HG02870 (cell line): ENCODE data around the gene OTUD5.

Source experiments
- ATAC-seq: cut with Tn5 transposase; IDR thresholded peaks from one replicate; pipeline ENCODE4 v1.9.1; 2021; ENCODE audit warnings: mild to moderate bottlenecking, moderate library complexity; ENCODE audit not compliant: unreplicated experiment

Gene OTUD5

DNA sequence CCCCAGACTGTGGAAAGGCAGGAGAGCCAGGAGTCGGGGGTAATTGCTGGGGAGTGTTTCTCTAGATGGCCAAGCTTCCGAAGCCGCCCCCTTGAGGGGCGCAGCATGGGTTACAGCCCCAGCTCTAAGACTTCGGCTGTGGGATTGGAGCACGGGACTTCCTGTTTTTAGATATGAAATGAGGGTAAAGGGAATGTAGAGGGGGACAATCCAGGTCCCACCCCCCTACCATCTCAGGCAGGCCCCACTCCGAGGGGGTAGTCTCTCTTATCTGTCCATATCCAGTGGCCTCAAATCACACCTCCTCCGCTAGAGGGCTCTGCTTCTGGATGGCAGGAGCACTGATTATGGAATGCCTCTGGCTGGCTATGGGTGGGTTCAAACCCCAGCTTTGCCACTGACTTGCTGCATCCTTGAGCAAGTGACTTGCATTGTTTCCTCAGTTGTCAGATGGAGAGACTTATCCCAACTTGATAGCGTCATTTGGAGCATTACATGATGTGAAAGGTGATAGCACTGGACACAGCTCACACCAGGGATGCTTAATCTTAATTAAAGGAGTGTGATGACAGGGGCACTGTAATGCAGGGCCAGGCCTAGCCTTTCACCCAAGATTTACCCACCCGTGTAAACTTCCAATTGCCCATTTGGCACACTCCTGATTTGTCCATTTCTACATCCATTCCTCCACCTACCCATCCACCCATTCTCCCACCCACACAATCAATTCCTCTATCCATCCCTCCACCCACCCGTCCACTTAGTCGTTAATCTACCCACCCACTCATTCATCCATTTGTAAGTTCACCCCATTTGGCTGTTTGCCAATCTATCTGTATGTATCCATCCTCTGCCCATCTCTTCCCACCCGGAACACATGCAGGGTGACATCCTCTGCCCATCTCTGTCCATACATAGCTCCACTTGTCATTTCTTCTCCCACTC is 15.1 kb upstream of the OTUD5 start:
- no peak for ATAC-seq

- ATAC-seq, result no peak
Observed at GRCh38 chrX:48971249-48972219, 14.1 kb upstream of the OTUD5 start, which contains the start of gene KCND1. Gene KCND1, minus strand, starts transcription at chrX:48971844. Its CDS starts 1,573 bp downstream, at chrX:48970271.

GRCh38 chrX:48969471-48969870 is 12.1 kb upstream of the OTUD5 start:
- ATAC-seq, result no peak

GRCh38 chrX:48968377-48968776 is 11.0 kb upstream of the OTUD5 start:
- no peak for ATAC-seq

DNA sequence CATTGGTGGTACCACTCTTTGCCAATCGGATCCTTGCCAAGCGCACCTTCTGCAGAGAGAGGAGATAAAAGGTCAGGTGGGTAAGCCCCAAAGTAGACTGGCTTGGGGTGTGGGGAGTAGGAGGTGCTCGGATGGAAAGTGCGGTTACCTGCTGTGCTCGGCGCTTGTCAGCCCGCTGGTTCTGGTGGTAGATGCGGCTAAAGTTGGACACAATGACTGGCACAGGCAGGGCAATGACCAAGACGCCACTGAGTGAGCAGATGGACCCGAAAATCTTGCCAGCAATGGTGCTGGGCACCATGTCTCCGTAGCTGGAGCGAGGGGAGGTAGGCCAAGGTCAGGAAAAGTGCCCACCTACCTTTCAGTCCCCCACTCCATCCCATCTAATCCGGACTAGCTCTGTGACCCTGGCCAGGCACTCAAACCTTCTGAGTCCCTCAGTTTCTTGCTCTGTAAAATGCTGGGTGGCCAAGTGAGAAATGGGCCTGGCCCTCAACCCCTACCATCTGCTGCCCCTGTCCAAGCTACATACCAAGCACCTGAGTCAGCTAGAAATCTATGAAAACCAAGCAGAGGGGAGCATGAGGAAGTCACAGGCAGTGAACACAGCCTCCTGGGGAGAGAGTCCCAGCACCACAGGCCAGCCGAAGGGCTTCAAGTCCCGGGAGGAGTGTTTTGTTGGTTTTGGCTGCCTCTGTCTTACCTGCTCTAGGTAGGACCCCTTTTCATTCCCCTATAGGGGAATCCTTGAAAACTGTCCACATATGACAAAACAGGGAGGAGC is 9.6 kb upstream of the OTUD5 start:
- ATAC-seq, result no peak

DNA sequence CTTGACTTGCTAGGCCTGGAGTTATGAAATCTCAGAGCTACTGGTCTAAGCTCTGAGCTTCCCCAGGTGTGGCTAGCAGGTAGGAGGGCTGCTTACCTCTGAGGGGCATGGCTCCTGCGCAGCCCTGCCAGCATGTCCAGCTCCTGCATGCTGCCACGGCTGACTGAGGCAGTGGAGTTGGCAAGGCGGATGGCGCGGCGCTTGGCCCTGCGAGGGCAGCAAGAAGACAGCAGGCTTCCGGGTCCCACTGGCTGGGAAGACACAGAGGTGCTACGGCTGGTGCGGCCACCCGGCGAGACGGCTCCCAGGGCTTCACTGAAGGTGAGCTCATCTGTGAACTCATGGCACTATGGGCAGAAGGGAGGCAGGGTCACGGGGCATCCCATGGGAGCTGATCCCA is 8.6 kb upstream of the OTUD5 start:
- no peak for ATAC-seq

- ATAC-seq, result no peak
Observed at GRCh38 chrX:48961585-48962091, 4.2 kb upstream of the OTUD5 start.

DNA sequence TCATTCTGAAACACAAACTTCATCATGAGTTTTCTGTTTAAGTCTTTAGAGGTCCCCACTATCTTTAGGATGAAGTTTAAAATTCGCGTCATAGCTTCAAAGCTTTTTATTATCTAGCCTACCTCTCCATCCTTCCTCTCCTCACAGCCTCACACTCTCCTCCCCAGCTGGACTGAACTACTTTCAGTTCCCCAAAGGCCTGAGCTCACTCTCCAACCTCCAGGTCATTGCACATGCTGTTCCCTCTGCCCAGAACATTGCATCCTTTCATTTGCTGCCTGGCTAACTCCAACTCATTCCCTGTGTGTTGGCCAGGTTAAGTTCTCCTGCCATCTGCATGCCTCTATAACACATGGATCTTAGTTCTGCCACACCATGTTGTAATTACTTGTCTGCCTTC is 2.9 kb upstream of the OTUD5 start:
- no peak for ATAC-seq

GRCh38 chrX:48958635-48959094 is 1.3 kb upstream of the OTUD5 start:
- no peak for ATAC-seq

DNA sequence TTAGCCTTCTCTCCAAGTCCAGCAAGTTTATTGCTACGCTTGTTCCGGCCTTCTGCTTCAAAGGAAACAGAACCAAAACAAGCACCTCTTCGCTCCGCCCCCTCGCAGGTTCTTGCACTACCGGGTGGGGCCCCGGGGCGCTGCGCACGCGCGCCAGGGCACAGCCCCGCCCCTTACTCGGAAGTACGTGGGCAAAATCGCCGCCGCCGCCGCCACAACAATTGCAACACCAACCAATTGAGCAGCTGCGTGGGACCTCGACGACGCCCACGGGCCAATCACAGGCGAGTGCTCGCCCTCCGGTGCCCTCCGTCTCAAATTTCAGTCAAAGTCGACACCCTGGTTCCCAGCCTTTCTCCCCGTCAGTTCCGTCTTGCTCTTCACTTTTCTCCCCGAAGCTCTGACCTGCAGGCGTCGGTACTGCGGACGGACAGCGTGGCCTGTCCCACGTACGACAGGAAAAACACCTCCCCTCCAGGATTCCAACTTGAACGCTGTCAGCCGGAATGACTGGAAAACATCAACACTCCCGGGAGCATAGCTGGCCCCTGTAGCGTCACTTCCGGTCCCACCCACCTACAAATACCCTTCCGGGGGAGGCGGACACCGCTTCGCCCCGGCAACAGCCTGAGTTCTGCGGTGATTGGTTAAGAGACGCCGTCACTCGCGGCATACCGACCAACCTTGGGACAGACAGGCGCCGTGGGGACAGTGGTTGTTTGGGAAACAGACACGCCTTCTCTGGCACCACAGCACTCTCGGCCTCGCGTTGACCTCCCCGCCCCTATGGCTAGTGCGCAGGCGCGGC is 624 bp upstream of the OTUD5 start:
- peak; percentile 68 for ATAC-seq

DNA sequence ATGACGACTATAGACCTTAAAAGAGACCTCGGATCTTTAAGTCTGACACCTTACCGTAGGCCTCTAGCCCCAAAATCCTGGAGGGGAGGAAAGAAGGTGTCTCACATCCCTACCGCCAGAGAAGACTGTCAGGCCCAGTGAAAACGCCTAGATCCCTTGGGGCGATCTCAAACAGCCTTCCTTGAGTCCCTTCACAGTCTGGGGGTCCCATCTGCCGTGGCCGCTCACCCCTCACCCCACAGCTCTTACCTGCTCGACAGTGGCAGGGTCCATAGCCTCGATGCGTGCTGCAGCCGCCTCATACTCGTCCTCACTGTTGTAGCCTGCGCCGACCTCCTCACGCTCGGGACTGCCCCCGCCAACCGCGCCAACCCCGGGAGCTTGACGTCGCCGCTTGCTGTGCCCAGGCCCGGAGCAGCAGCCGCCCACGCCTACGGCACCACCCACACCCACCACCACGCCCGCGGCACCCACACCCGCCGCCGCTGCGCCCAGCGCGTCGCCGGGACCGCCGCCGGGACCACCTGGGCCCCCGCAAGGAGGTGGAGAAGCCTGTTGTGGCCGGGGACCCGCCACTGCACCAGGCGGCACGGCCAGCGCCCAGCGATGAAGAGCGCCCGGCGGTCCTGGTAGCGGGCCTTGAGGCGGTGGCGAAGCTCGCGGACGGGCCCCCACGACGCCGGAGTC is 536 bp downstream of the OTUD5 start:
- no peak for ATAC-seq

- ATAC-seq, result no peak
Observed at GRCh38 chrX:48948589-48948988, 8.8 kb downstream of the OTUD5 start.

DNA sequence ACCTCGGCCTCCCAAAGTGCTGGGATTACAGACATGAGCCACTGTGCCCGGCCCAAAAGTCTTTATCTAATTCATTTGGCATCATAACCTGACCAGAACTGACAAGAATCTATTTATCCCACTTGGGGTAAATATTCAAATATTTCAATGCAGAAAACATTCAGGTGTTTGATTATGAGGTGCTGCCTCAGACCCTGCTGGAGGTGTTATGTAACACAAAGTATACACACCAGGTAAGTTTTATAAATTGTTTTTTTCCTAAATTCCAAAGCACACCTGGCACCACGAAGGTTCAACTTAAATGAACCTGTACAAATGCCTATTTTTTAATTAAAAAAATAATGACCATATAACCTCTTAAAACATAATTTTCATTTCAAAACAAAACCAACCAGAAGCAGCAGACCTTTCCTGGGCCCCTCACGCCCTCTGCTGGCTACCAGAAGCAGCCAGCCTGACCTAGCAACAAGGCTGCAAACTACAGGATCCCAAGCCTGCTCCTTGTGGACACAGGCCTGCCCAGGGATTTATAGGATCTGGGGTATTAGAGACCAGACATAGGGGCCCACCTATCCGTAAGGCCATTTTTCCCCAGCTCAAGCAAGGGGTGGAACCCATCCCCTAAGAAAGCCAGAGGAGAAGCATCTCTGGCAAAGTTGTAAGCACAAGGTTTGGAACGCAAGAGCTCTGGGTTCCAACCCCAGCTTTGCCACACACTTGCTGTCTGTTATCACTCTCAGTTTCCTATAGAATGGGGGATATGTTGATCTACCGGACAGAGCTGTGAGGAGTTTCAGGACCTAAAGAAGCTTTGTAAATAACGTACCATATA is 11.7 kb downstream of the OTUD5 start:
- ATAC-seq, result no peak

DNA sequence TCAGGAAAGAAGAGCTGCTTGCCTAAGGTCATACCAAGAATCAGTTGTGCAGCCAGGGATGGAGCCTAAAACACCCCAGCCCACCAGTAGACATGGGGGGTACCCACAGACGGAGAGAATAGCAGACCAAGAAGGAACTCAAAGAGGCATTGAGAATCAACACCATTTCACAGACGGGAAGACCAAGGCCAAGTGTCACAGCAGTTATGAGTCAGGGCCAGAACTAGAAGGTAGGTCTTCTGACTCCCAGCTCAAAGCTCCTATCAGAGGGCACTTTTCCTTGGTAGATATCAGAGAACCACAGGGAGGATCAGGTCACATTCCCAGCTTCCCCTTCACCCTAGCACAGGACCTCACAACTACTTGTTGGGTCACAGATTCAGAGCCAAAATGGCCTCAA is 14.5 kb downstream of the OTUD5 start:
- ATAC-seq, result no peak

DNA sequence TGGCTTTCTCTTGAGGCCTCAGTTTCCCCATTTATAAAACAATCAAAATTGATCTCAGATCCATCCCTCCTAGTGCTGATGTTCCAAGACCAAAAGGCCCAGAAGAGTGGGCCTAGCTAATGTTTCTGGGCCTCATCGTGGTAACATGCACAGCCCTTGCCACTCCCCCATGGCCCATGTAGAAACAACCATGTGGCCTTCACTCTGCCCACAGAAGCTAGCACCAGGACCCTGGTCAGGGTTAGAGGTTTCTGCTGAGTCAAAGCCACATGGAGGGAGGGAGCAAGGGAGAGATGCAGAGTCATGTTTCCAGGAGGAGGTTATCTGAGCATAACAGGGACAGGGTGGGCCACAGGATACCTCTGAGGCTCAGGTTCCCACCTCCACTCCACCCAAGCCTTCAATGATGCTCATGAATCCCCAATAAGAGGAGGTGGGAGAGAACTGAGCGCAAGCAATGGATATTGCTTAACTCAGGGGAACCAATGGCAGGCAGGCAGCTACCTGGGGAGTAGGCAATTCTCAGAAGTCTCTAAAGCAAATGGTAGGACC is 16.9 kb downstream of the OTUD5 start:
- ATAC-seq, result no peak

GRCh38 chrX:48939524-48940228 is 17.7 kb downstream of the OTUD5 start:
- ATAC-seq, result no peak

DNA sequence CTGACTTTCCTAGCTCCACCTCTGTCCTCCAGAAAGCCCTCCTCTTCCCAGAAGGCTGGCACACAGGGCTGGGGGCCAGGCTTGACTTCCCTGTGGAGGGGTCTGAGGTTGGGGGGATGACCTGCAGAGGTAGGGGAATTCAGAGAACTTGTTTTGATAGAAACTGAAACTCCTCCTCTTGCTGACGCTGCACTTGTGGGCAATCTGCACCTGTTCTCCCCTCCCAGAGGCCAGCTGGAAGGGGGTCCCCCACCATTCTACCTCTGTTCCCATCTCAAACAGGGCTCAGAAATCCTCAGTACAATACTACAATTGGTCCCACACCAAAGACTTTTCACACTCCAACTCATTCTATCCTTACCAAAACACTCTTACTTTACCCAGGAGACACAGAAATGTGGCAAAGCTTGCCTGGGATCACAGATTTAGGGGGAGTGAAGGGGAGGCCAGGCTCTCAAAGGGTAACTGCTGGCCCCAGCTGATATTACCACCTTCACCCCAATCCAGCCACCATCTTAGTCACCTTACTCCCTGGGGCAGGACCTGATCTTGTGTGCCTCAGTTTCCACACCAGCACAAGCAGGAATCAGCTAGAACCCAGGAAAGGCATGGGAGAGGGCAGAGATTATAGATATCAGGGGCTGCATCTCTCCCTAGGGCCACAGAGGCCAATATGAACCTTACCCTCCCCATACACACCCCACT is 18.5 kb downstream of the OTUD5 start:
- peak; percentile 52 for ATAC-seq
